Parathyroid adenoma (tissue), 2 donors: ENCODE measurements around the gene DLG2.

Experiments
- H2AFZ ChIP-seq: fragments of 300-600 bp; sonication (generic); one replicate; pipeline ENCODE4 v1.7.0; 2017; ENCODE audit warnings: antibody characterized with exemption, mild to moderate bottlenecking
- H3K27ac ChIP-seq: fragments of 300-600 bp; sonication (generic); one replicate; pipeline ENCODE4 v1.7.0; 2017
- H3K27me3 ChIP-seq: fragments of 300-600 bp; sonication (generic); one replicate; pipeline ENCODE4 v1.7.0; 2017; ENCODE audit warnings: low read length; ENCODE audit not compliant: control insufficient read depth, insufficient read depth
- H3K36me3 ChIP-seq: fragments of 300-600 bp; sonication (generic); one replicate; pipeline ENCODE4 v1.7.0; 2017; ENCODE audit warnings: low read length; ENCODE audit not compliant: control insufficient read depth, insufficient read depth
- H3K4me1 ChIP-seq: fragments of 300-600 bp; sonication (generic); one replicate; pipeline ENCODE4 v1.7.0; 2017; ENCODE audit warnings: control low read depth
- H3K4me2 ChIP-seq: fragments of 300-600 bp; sonication (generic); one replicate; pipeline ENCODE4 v1.7.0; 2017; ENCODE audit warnings: low read length
- H3K4me3 ChIP-seq: fragments of 300-600 bp; sonication (generic); one replicate; pipeline ENCODE4 v1.7.0; 2017; ENCODE audit warnings: low read depth, low read length
- H3K79me2 ChIP-seq: fragments of 300-600 bp; sonication (generic); one replicate; pipeline ENCODE4 v1.7.0; 2017; ENCODE audit warnings: control low read depth
- H3K9ac ChIP-seq: fragments of 300-600 bp; sonication (generic); one replicate; pipeline ENCODE4 v1.7.0; 2017; ENCODE audit warnings: mild to moderate bottlenecking
- H3K9me3 ChIP-seq: fragments of 300-600 bp; sonication (generic); one replicate; pipeline ENCODE4 v1.7.0; 2017; ENCODE audit warnings: low read length; ENCODE audit not compliant: control insufficient read depth
- CTCF ChIP-seq: fragments of 300-600 bp; sonication (generic); IDR thresholded peaks from one replicate; pipeline ENCODE4 v1.7.0; 2017; ENCODE audit warnings: antibody characterized with exemption, mild to moderate bottlenecking
- donor health status: primary hyperparathyroidism.

The DLG2 gene

GRCh38 chr11:83933008-83933407, 1694.1 kb downstream of the DLG2 start:
- Histone ChIP-seq H3K36me3 (no peaks in the 10 kb centered on the region), H3K4me2 (no peak overlapping the region), H3K4me3 (no peak overlapping the region), H3K9ac (no peak overlapping the region), H3K79me2 (no peaks in the 10 kb centered on the region), H3K27me3 (no peaks in the 10 kb centered on the region), H3K9me3 (no peaks in the 10 kb centered on the region), H2AFZ (no peak overlapping the region), H3K4me1 (no peaks in the 10 kb centered on the region), H3K27ac (no peak overlapping the region)
- no peak for TF ChIP-seq CTCF

DNA sequence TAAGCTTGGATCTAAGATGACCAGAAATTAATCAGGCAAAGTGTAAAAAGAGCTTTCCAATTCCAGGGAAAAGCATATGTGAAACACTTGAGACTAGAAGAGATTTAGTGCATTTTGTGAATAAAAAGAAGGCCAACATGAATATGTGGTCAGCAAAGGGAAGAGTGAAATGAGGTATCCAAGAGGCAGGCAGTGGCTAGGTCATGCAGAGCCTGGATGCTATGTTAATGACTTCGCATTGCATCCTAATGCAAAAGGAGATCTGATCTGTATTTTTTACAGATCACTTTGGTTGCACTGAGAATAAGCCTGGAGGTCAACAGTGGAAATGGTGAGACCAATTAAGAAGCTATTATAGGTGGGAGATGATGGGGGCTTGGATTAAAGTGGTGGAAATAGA, 1699.7 kb downstream of the DLG2 start:
- Histone ChIP-seq H3K4me2 (no peak overlapping the region), H3K9me3 (no peaks in the 10 kb centered on the region), H2AFZ (no peak overlapping the region), H3K9ac (no peak overlapping the region), H3K27ac (no peak overlapping the region), H3K27me3 (no peaks in the 10 kb centered on the region), H3K36me3 (no peaks in the 10 kb centered on the region), H3K79me2 (no peaks in the 10 kb centered on the region), H3K4me1 (no peaks in the 10 kb centered on the region), H3K4me3 (no peak overlapping the region)
- TF ChIP-seq CTCF, result no peak

DNA sequence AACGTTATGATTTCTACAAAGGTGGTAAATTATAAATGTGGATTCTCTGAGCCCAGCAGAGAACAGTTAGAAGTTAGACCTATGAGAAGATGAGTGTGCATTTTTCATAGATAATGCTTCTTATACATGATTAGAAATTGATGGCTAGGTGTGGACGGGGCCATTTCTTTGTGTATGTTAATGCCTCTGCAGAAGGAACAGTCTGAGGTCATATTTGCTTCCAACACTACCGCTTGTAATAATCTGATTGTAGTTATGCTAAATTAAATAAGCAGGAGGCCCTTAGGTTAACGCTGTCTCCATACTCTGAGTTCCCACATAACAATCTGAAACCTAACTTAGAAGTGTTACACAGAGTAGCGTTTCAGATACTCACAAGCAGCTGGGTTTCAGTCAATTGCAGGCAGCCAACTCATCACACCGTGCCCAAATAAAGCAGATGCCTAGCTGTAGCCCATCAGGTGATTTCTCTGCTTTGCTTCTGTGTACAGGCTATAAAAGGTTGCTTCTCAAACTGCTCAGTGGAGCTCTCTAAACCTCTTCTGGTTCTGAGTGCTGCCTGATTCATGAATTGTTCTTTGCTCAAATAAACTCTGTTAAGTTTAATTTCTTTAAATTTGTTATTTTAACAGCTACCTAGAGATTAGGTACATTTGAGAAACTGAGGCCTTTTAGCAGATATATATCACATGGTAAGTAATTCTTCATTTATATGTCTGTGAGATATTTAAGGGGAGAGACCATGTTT, 1702.2 kb downstream of the DLG2 start:
- no peak overlapping the region for H3K27ac ChIP-seq
- no peak overlapping the region for H3K4me3 ChIP-seq
- no peak overlapping the region for H3K9ac ChIP-seq

GRCh38 chr11:83923961-83924360, 1703.2 kb downstream of the DLG2 start:
- TF ChIP-seq CTCF, result no peak
- no peak overlapping the region for H2AFZ ChIP-seq
- no peaks in the 10 kb centered on the region for H3K27me3 ChIP-seq
- H3K36me3 ChIP-seq, result no peaks in the 10 kb centered on the region
- no peak overlapping the region for H3K4me2 ChIP-seq
- no peaks in the 10 kb centered on the region for H3K79me2 ChIP-seq
- H3K9me3 ChIP-seq, result no peaks in the 10 kb centered on the region
- no peak overlapping the region for H3K27ac ChIP-seq
- no peak overlapping the region for H3K4me3 ChIP-seq
- H3K9ac ChIP-seq, result no peak overlapping the region
- no peaks in the 10 kb centered on the region for H3K4me1 ChIP-seq

More for the DNA sequence above, 1702.2 kb downstream of the DLG2 start:
- no peaks in the 10 kb centered on the region for H3K9me3 ChIP-seq
- no peak overlapping the region for H3K4me2 ChIP-seq
- no peaks in the 10 kb centered on the region for H3K27me3 ChIP-seq
- no peaks in the 10 kb centered on the region for H3K79me2 ChIP-seq
- no peak for TF ChIP-seq CTCF
- no peak overlapping the region for H2AFZ ChIP-seq
- H3K36me3 ChIP-seq, result no peaks in the 10 kb centered on the region
- H3K4me1 ChIP-seq, result no peaks in the 10 kb centered on the region

- Histone ChIP-seq H3K36me3 (no peaks in the 10 kb centered on the region), H3K4me2 (no peak overlapping the region), H3K79me2 (no peaks in the 10 kb centered on the region), H3K4me3 (no peak overlapping the region), H2AFZ (no peak overlapping the region), H3K9me3 (no peaks in the 10 kb centered on the region), H3K9ac (no peak overlapping the region), H3K27ac (no peak overlapping the region), H3K4me1 (no peaks in the 10 kb centered on the region), H3K27me3 (no peaks in the 10 kb centered on the region)
- TF ChIP-seq CTCF, result no peak
Observed at GRCh38 chr11:83922953-83923352, 1704.2 kb downstream of the DLG2 start.
